Spleen (tissue), 11 donors: ENCODE data around the gene LY6G6F. TPM values are rescaled to one million over a fixed set of nuclear protein-coding genes. Genes with fewer than 3 reads are reported as not detected.

ENCODE experiments used
- DNase-seq: peaks from one replicate; pipeline ENCODE4 v3.0.0-alpha.2; 2020
- H3K27ac ChIP-seq, 8 donors: fragments of 200-600 bp; sonication (generic) in 7 of 8; 1 replicate in 4 of 8; 2 replicates in 4 of 8; pipeline versions ENCODE4 v1.5.0 to v1.8.0; 2016 to 2021; ENCODE audit warnings: inconsistent platforms in 4 of 8, mild to moderate bottlenecking in 4 of 8, moderate library complexity in 1 of 8
- H3K27me3 ChIP-seq, 7 donors: fragments of 200-600 bp; sonication (generic) in 6 of 7; replicated peaks in 1 of 7; 1 replicate in 4 of 7; 2 replicates in 3 of 7; pipeline versions ENCODE4 v1.5.0 to v1.8.0; 2016 to 2021; ENCODE audit warnings: inconsistent platforms in 3 of 7, mild to moderate bottlenecking in 1 of 7
- H3K36me3 ChIP-seq, 6 donors: fragments of 200-600 bp; sonication (generic) in 5 of 6; 1 replicate in 4 of 6; 2 replicates in 2 of 6; pipeline versions ENCODE4 v1.5.0 to v1.8.0; 2016 to 2021; ENCODE audit warnings: inconsistent platforms in 2 of 6
- H3K4me1 ChIP-seq, 6 donors: fragments of 200-600 bp; sonication (generic) in 5 of 6; 1 replicate in 3 of 6; 2 replicates in 3 of 6; pipeline versions ENCODE4 v1.5.0 to v1.8.0; 2016 to 2021; ENCODE audit warnings: inconsistent platforms in 3 of 6
- H3K4me3 ChIP-seq, 8 donors: fragments of 200-600 bp; sonication (generic) in 7 of 8; 1 replicate in 4 of 8; 2 replicates in 4 of 8; pipeline versions ENCODE4 v1.5.0 to v1.8.0; 2016 to 2021; ENCODE audit warnings: inconsistent platforms in 4 of 8, mild to moderate bottlenecking in 4 of 8, moderate library complexity in 2 of 8
- H3K9me3 ChIP-seq, 8 donors: fragments of 200-600 bp; sonication (generic) in 7 of 8; 1 replicate in 4 of 8; 2 replicates in 4 of 8; pipeline versions ENCODE4 v1.5.0 to v1.8.0; 2016 to 2021; ENCODE audit warnings: inconsistent platforms in 4 of 8
- POLR2A ChIP-seq, 3 donors: fragments of 450-650 bp; IDR thresholded peaks; one replicate each; pipeline ENCODE4 v1.5.1; 2017; ENCODE audit warnings: antibody characterized with exemption in 3 of 3, mild to moderate bottlenecking in 1 of 3
- POLR2AphosphoS5 ChIP-seq, 3 donors: sonication (generic); formaldehyde crosslinking; IDR thresholded peaks; one replicate each; pipeline ENCODE4 v1.5.1; 2017; ENCODE audit warnings: antibody characterized with exemption in 3 of 3
- WGBS, 5 donors: extraction: QIAGEN DNeasy Blood & Tissue Kit in 3 of 5; methylation state at CpG; one replicate each; pipeline versions ENCODE4 v1.1.5 to v1.1.7; 2013 to 2018; 5-methylcytosine and 5-hydroxymethylcytosine counted together
- intact Hi-C: fragments of 100-400 bp; cut with DNase I; formaldehyde crosslinking; loops from one replicate; pipeline ENCODE4 v1.15.0; 2023; ENCODE audit warnings: low total_unique reads
- polyA plus RNA-seq, 3 donors: library from polyadenylated mRNA; stranded (reverse); fragments of 200-250 nt; gene quantifications; one replicate each; pipeline ENCODE4 v1.2.1, GENCODE V29; 2013
- total RNA-seq, 7 donors: library from RNA; depleted of rRNA in 3 of 7; stranded (reverse); fragments of >200 nt in 3 of 7; fragmentation: NEBNext Ultra II Directional in 4 of 7; extraction: Animal tissue kit (Norgen Biotek cat#: 25700) in 4 of 7; gene quantifications; one replicate each; pipeline versions ENCODE4 v1.1.0 to v1.2.1, GENCODE V29; 2016 to 2021
- TF ChIP-seq, protein P1 (sequence below), 11 experiments: fragments of 200-600 bp in 7 of 11; fragments of 450-650 bp in 4 of 11; sonication (generic) in 4 of 11; IDR thresholded peaks in 8 of 11; conservative IDR thresholded peaks in 3 of 11; 1 replicate in 7 of 11; 2 replicates in 4 of 11; pipeline versions ENCODE4 v1.4.0 to v1.8.0; 2016 to 2021; ENCODE audit warnings: antibody characterized with exemption in 11 of 11, inconsistent platforms in 4 of 11, mild to moderate bottlenecking in 1 of 11
- donor health status: healthy with polysubstance abuse.
- donor health status: DM: no; HTN: no; CAD: no; lungs with moderate emphysema.
- donor health status: DM: no; HTN: no; CAD: no.
- donor health status: Bipolar disorder and iron deficiency.
- donor health status: healthy.
- donor health status: DM: no; HTN: no; CAD: no.
- donor health status: DM: yes; HTN: yes; CAD: no.

Gene LY6G6F
- total and polyA plus RNA-seq, 10 donors, result 0.11 to 4.9 (median 1.7) TPM

DNA sequence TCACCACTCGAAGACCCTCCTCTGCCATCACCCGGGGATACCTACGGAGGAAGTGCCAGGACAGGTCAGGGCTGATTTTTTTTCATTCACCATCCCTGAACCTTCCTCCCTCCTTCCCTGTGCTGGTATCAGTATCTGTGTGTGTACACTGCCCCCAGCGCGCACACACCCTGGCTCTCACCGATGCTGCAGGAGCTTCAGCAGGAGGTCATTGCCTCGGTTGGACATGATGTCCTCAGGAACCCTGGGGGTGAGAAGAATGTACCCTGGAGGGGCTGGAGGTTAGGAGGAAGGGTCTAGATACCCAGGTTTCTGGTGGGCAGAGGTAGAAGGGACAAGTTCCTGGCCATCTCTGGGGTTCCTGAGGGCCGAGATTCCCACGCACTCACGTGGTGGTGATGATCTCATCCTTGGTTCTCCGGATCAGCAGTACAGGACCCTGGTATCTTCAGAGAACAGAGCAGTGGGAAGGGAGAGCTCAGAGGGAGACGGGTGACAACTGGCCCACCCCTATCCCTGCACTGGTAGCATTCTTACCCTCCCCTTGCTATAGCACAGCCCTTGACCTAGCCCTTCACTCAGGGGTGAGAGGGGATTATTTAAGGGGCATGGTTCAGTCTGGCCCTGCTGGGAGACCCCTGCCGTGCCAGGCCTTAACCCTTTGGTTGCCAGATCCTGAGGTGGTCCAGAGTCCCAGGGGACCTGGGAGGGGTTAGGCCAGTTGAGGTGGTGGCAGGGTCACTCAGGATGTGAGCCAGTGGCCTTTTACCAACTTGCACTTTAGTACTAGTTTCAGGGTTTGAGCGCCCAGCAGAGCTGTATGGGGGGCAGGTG, 18.6 kb upstream of the LY6G6F start:
- WGBS, 5 donors, result 80 to 91% (median 90%) methylated on average over 14 of the region's 14 CpGs
- Histone ChIP-seq H3K36me3 (peaks cover 0 to 94% (median 79%) of the 10 kb centered on the region in 6 donors), H3K27me3 (no peaks in the 10 kb centered on the region), H3K27ac (peak overlapping the region in 1 of 8 donors; percentile 3), H3K4me1 (peaks cover 0 to 22% (median 12%) of the 10 kb centered on the region in 6 donors), H3K4me3 (no peak overlapping the region), H3K9me3 (no peaks in the 10 kb centered on the region)
- no peak for DNase-seq
- no peak for TF ChIP-seq POLR2A (IDR thresholded peaks at IDR 0.05)
- TF ChIP-seq POLR2AphosphoS5 (IDR thresholded peaks at IDR 0.05), result peak in 1 of 3 donors; percentile 1
- intact Hi-C loops, result no loop called here

DNA sequence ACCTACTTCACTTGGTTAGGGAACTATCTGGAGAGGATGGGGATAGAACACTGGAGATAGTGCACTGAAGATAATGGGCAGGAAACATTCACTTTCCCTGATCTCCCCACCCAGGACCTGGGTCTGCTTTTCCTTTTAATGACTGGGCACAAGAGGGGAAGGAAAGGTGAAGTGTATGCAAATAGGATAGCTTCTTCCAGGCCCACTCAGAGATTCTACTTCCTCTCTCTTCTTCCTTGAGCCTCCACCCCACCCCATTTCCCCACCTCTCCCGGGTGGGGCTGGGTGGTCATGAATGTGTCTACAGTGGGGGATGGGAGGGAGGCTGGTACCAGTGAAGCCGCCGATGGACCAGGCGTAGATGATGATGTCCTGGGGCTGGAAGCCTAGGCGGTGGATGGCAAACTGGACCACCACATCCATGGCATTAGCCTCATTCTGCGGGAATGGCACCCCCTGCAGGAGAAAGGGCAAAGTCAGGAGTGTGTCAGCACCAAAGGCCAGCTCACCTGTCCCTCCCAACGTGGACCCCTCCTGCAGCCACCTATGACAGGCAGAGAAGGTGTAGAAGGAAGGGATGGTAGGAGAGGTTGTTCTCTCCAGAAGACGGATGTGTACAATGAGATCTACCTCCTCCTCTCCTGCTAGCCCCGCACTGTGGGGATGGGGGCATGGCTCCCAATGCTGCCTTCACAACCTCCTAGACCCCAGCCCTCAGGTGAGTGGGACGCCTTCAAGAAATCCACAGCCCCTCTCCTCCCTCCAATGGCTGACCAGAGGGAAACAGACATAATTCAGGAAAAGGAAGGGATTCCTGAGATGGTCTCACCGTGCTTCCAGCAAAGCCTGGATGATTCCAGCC, 17.2 kb upstream of the LY6G6F start:
- DNase-seq, result no peak
- no peaks in the 10 kb centered on the region for H3K27me3 ChIP-seq
- TF ChIP-seq POLR2A (IDR thresholded peaks at IDR 0.05) (no peak), POLR2AphosphoS5 (IDR thresholded peaks at IDR 0.05) (peak in 2 of 3 donors; percentile 25 to 29)
- TF ChIP-seq, protein P1, sequence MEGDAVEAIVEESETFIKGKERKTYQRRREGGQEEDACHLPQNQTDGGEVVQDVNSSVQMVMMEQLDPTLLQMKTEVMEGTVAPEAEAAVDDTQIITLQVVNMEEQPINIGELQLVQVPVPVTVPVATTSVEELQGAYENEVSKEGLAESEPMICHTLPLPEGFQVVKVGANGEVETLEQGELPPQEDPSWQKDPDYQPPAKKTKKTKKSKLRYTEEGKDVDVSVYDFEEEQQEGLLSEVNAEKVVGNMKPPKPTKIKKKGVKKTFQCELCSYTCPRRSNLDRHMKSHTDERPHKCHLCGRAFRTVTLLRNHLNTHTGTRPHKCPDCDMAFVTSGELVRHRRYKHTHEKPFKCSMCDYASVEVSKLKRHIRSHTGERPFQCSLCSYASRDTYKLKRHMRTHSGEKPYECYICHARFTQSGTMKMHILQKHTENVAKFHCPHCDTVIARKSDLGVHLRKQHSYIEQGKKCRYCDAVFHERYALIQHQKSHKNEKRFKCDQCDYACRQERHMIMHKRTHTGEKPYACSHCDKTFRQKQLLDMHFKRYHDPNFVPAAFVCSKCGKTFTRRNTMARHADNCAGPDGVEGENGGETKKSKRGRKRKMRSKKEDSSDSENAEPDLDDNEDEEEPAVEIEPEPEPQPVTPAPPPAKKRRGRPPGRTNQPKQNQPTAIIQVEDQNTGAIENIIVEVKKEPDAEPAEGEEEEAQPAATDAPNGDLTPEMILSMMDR (IDR thresholded peaks at IDR 0.05 in 8 of 11, conservative IDR thresholded peaks at IDR 0.05 in 3 of 11), result peak in 3 of 11 experiments; percentile 5 to 42 (median 13)
- intact Hi-C loops, result no loop called here
- WGBS, 5 donors, result 78 to 83% (median 82%) methylated on average over 9 to 11 of the region's 11 CpGs
- no peaks in the 10 kb centered on the region for H3K9me3 ChIP-seq
- H3K4me3 ChIP-seq, result no peak overlapping the region
- peaks cover 0 to 100% (median 90%) of the 10 kb centered on the region in 6 donors for H3K36me3 ChIP-seq
- peak overlapping the region in 2 of 8 donors; percentile 28 to 53 for H3K27ac ChIP-seq
- H3K4me1 ChIP-seq, result peaks cover 0 to 14% (median 9%) of the 10 kb centered on the region in 6 donors

DNA sequence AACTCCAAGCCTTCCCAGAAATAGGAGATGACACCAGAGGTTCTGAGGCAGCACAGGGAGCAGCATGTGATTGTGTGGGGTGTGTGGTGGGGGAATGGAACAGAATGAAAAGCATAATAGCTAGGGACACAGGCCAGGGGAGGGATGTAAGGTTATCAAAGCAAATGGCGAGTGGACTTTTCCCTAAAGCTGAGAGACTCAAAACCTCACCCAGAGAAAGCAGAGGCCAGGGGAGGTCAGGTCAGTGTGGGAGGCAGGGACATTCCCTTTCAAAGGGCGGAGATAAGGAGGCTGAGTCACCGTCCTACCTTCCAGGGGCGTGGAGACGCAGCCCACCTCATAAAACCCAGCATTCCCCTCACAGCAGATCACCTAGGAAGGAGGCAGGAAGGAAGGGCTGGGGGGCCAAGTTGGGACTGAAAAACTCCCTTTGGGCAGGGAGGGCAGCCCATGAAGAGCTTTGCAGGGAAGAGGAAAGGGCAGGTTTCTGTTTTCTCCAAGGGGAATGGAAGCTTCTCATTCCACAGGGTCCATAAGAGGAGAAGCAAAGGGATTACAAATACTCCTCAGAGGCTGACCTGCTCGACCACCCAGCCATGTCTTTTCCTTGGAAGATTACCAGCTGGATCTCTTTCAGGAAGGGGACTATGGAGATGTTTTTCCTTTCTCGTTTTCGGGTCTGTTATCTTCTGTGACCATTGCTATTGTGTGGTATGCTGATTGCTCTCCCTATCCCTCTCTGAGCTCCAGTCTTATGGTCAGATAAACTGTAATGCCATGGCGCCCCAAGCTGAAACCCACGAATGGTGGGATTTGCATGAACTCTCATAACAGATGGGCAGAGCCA, 16.2 kb upstream of the LY6G6F start:
- intact Hi-C loops, result no loop called here

More for the DNA sequence above, 16.2 kb upstream of the LY6G6F start:
- no peak overlapping the region for H3K4me3 ChIP-seq
- peak overlapping the region in 2 of 8 donors; percentile 28 to 53 for H3K27ac ChIP-seq
- peaks cover 0 to 100% (median 96%) of the 10 kb centered on the region in 6 donors for H3K36me3 ChIP-seq
- no peaks in the 10 kb centered on the region for H3K9me3 ChIP-seq
- H3K27me3 ChIP-seq, result no peaks in the 10 kb centered on the region
- 69 to 90% (median 82%) methylated on average over 10 of the region's 10 CpGs for WGBS, 5 donors
- TF ChIP-seq POLR2A (IDR thresholded peaks at IDR 0.05) (no peak), POLR2AphosphoS5 (IDR thresholded peaks at IDR 0.05) (no peak)
- TF ChIP-seq, protein P1 (IDR thresholded peaks at IDR 0.05 in 8 of 11, conservative IDR thresholded peaks at IDR 0.05 in 3 of 11), result no peak
- peaks cover 0 to 14% (median 9%) of the 10 kb centered on the region in 6 donors for H3K4me1 ChIP-seq
- no peak for DNase-seq
